Fibroblast of the aortic adventitia (primary cell): ENCODE measurements around the gene CCDC70. TPM values are rescaled to one million over a fixed set of nuclear protein-coding genes. Genes with fewer than 3 reads are reported as not detected.

Experiments used
- DNase-seq: peaks from one replicate; pipeline ENCODE4 v3.0.0-alpha.2; 2010; ENCODE audit warnings: low read depth
- H3K4me3 ChIP-seq: 2 replicates; pipeline ENCODE4 v1.5.1; 2011; ENCODE audit warnings: low read depth, mild to moderate bottlenecking, control low read depth, low read length, moderate library complexity
- CTCF ChIP-seq: IDR thresholded peaks from 2 replicates; pipeline ENCODE4 v1.5.1; 2011; ENCODE audit warnings: mild to moderate bottlenecking, low read length, control low read depth, inconsistent platforms; ENCODE audit not compliant: insufficient read depth
- total RNA-seq: library from RNA; depleted of rRNA; stranded (reverse); fragments of >200 nt; gene quantifications from 2 replicates; pipeline ENCODE4 v1.2.3, GENCODE V29; 2012; ENCODE audit warnings: low replicate concordance

CCDC70 gene
- total RNA-seq: not detected in 2 replicates

GRCh38 chr13:51861723-51862300 is at the start of gene CCDC70:
TSS of gene CCDC70 (plus strand) at chr13:51861969. CDS start at chr13:51865412, 3,443 bp downstream.
- H3K4me3 ChIP-seq: no peak within 1 kb of the TSS
- TF ChIP-seq CTCF: no peak
- peak; percentile 20 for DNase-seq

GRCh38 chr13:51814071-51814470 is 47.7 kb upstream of the CCDC70 start:
- H3K4me3 ChIP-seq: no peak overlapping the region
- no peak for DNase-seq
- no peak for TF ChIP-seq CTCF

- H3K4me3 ChIP-seq: peak overlapping the region; percentile 49
- peak; percentile 92 for TF ChIP-seq CTCF
- DNase-seq: peak; percentile 69
Measured at GRCh38 chr13:51814825-51815650, 46.7 kb upstream of the CCDC70 start.

GRCh38 chr13:51815848-51816247 is 45.9 kb upstream of the CCDC70 start:
- TF ChIP-seq CTCF: no peak
- DNase-seq: no peak

GRCh38 chr13:51816604-51817249 is 45.0 kb upstream of the CCDC70 start:
- TF ChIP-seq CTCF: no peak
- no peak overlapping the region for H3K4me3 ChIP-seq
- DNase-seq: no peak

More at GRCh38 chr13:51815848-51816247, 45.9 kb upstream of the CCDC70 start:
- H3K4me3 ChIP-seq: no peak overlapping the region

GRCh38 chr13:51817717-51818116 is 44.1 kb upstream of the CCDC70 start:
- no peak for TF ChIP-seq CTCF
- no peak for DNase-seq
- no peak overlapping the region for H3K4me3 ChIP-seq
